Trophoblast cell (in vitro differentiated cells and primary cell): ENCODE results near the gene KCNJ5.
A peak's percentile ranks its signal among the peaks of the same experiment; 100 is the strongest.

ENCODE experiments used
- DNase-seq, 2 donors: peaks; one replicate each; pipeline ENCODE4 v3.0.0-alpha.2; 2016
- H2AFZ ChIP-seq: 2 replicates; pipeline ENCODE4 v1.6.1; 2013; ENCODE audit warnings: low read length, moderate library complexity, mild to moderate bottlenecking; ENCODE audit not compliant: insufficient read depth, poor library complexity
- H2AK5ac ChIP-seq: 2 replicates; pipeline ENCODE4 v1.6.1; 2013; ENCODE audit warnings: mild to moderate bottlenecking, low read length
- H2BK120ac ChIP-seq: 2 replicates; pipeline ENCODE4 v1.6.1; 2013; ENCODE audit warnings: low read length, mild to moderate bottlenecking, moderate library complexity; ENCODE audit not compliant: insufficient read depth, poor library complexity
- H2BK12ac ChIP-seq: 2 replicates; pipeline ENCODE4 v1.6.1; 2013; ENCODE audit warnings: mild to moderate bottlenecking, low read length, moderate library complexity
- H2BK5ac ChIP-seq: 2 replicates; pipeline ENCODE4 v1.6.1; 2013; ENCODE audit warnings: low read length, low read depth, moderate library complexity, mild to moderate bottlenecking; ENCODE audit not compliant: poor library complexity
- H3K14ac ChIP-seq: 2 replicates; pipeline ENCODE4 v1.6.1; 2013; ENCODE audit warnings: mild to moderate bottlenecking, low read length
- H3K18ac ChIP-seq: 2 replicates; pipeline ENCODE4 v1.6.1; 2013; ENCODE audit warnings: mild to moderate bottlenecking, low read length
- H3K23ac ChIP-seq: 2 replicates; pipeline ENCODE4 v1.6.1; 2013; ENCODE audit warnings: low read length
- H3K27ac ChIP-seq: 2 replicates; pipeline ENCODE4 v1.5.1; 2013; ENCODE audit warnings: low read depth, mild to moderate bottlenecking, inconsistent platforms, low read length, moderate library complexity
- H3K27me3 ChIP-seq: 2 replicates; pipeline ENCODE4 v1.6.1; 2013; ENCODE audit warnings: inconsistent platforms, mild to moderate bottlenecking, low read length, moderate library complexity; ENCODE audit not compliant: insufficient read depth
- H3K36me3 ChIP-seq, 2 experiments: 1 replicate in 1 of 2; 2 replicates in 1 of 2; pipeline ENCODE4 v1.6.1; 2013; ENCODE audit warnings: low read length in 2 of 2, mild to moderate bottlenecking in 2 of 2, moderate library complexity in 1 of 2; ENCODE audit not compliant: insufficient read depth in 2 of 2, control insufficient read depth in 1 of 2
- H3K4ac ChIP-seq: 2 replicates; pipeline ENCODE4 v1.6.1; 2013; ENCODE audit warnings: low read depth, mild to moderate bottlenecking, low read length, moderate library complexity
- H3K4me1 ChIP-seq, 2 experiments: 1 replicate in 1 of 2; 2 replicates in 1 of 2; pipeline ENCODE4 v1.6.1; 2013; ENCODE audit warnings: low read length in 2 of 2, mild to moderate bottlenecking in 2 of 2, moderate library complexity in 1 of 2; ENCODE audit not compliant: insufficient read depth in 2 of 2, control insufficient read depth in 1 of 2
- H3K4me2 ChIP-seq: 2 replicates; pipeline ENCODE4 v1.6.1; 2013; ENCODE audit warnings: inconsistent platforms, mild to moderate bottlenecking, low read length, moderate library complexity
- H3K4me3 ChIP-seq: 2 replicates; pipeline ENCODE4 v1.5.1; 2013; ENCODE audit warnings: mild to moderate bottlenecking, low read depth, low read length, inconsistent platforms
- H3K79me1 ChIP-seq: one replicate; pipeline ENCODE4 v1.6.1; 2013; ENCODE audit warnings: low read length
- H3K79me2 ChIP-seq: 2 replicates; pipeline ENCODE4 v1.6.1; 2013; ENCODE audit warnings: low read length, mild to moderate bottlenecking; ENCODE audit not compliant: control insufficient read depth, insufficient read depth, poor library complexity
- H3K9ac ChIP-seq: 2 replicates; pipeline ENCODE4 v1.6.1; 2013; ENCODE audit warnings: mild to moderate bottlenecking, low read length
- H3K9me3 ChIP-seq: 2 replicates; pipeline ENCODE4 v1.6.1; 2013; ENCODE audit warnings: low read depth, mild to moderate bottlenecking, control low read depth, inconsistent platforms, low read length; ENCODE audit not compliant: insufficient read depth
- H4K12ac ChIP-seq: 2 replicates; pipeline ENCODE4 v1.6.1; 2013; ENCODE audit warnings: low read depth, mild to moderate bottlenecking, low read length, moderate library complexity
- H4K8ac ChIP-seq: 2 replicates; pipeline ENCODE4 v1.6.1; 2013; ENCODE audit warnings: low read depth, mild to moderate bottlenecking, low read length, moderate library complexity
- H4K91ac ChIP-seq: one replicate; pipeline ENCODE4 v1.6.1; 2013; ENCODE audit warnings: low read depth, mild to moderate bottlenecking, low read length, moderate library complexity
- WGBS: extraction: QIAGEN DNeasy Blood & Tissue Kit; methylation state at CpG from one replicate; pipeline ENCODE4 v1.1.7; 2013; ENCODE audit warnings: missing lambda C conversion rate; ENCODE audit not compliant: insufficient read length, insufficient coverage; ENCODE audit errors: extremely low coverage; 5-methylcytosine and 5-hydroxymethylcytosine counted together

Gene KCNJ5

GRCh38 chr11:128924510-128925249 lies 33.5 kb downstream of the KCNJ5 start:
- H4K12ac ChIP-seq, result no peak overlapping the region
- H2AK5ac ChIP-seq, result no peak overlapping the region
- no peak overlapping the region for H4K8ac ChIP-seq
- no peaks in the 10 kb centered on the region for H3K36me3 ChIP-seq
- H2BK120ac ChIP-seq, result no peak overlapping the region
- H3K9ac ChIP-seq, result no peak overlapping the region
- no CpG with 5 or more reads among the region's 16 CpGs for WGBS
- no peak overlapping the region for H2AFZ ChIP-seq
- H3K4me1 ChIP-seq, result no peaks in the 10 kb centered on the region
- no peaks in the 10 kb centered on the region for H3K79me2 ChIP-seq
- H3K4me2 ChIP-seq, result no peak overlapping the region
- peak overlapping the region; percentile 10 for H3K4me3 ChIP-seq
- no peaks in the 10 kb centered on the region for H3K9me3 ChIP-seq
- H3K27ac ChIP-seq, result no peak overlapping the region
- no peak overlapping the region for H3K23ac ChIP-seq
- H3K14ac ChIP-seq, result no peak overlapping the region
- H3K4ac ChIP-seq, result no peak overlapping the region
- no peaks in the 10 kb centered on the region for H3K79me1 ChIP-seq
- no peak overlapping the region for H2BK12ac ChIP-seq
- DNase-seq, result no peak
- no peak overlapping the region for H2BK5ac ChIP-seq
- H3K18ac ChIP-seq, result no peak overlapping the region
- no peaks in the 10 kb centered on the region for H3K27me3 ChIP-seq
- H4K91ac ChIP-seq, result no peak overlapping the region

GRCh38 chr11:128925250-128925600 lies 34.1 kb downstream of the KCNJ5 start:
- no peak overlapping the region for H3K23ac ChIP-seq
- H4K12ac ChIP-seq, result no peak overlapping the region
- H3K36me3 ChIP-seq, result no peaks in the 10 kb centered on the region
- H3K18ac ChIP-seq, result no peak overlapping the region
- H2BK12ac ChIP-seq, result no peak overlapping the region
- no peak overlapping the region for H2BK120ac ChIP-seq
- H4K8ac ChIP-seq, result no peak overlapping the region
- no peak overlapping the region for H3K27ac ChIP-seq
- H3K9ac ChIP-seq, result no peak overlapping the region
- H3K79me1 ChIP-seq, result no peaks in the 10 kb centered on the region
- H3K9me3 ChIP-seq, result no peaks in the 10 kb centered on the region
- no peak overlapping the region for H2BK5ac ChIP-seq
- H3K4me2 ChIP-seq, result no peak overlapping the region
- no peak overlapping the region for H2AFZ ChIP-seq
- no peak overlapping the region for H3K14ac ChIP-seq
- H3K27me3 ChIP-seq, result no peaks in the 10 kb centered on the region
- no peak overlapping the region for H3K4me3 ChIP-seq
- no peak overlapping the region for H3K4ac ChIP-seq
- H3K4me1 ChIP-seq, result no peaks in the 10 kb centered on the region
- WGBS, result no CpG with 5 or more reads among the region's 2 CpGs
- H2AK5ac ChIP-seq, result no peak overlapping the region
- DNase-seq, result no peak
- H3K79me2 ChIP-seq, result no peaks in the 10 kb centered on the region
- H4K91ac ChIP-seq, result no peak overlapping the region

- Histone ChIP-seq H3K23ac (no peak overlapping the region), H3K4me2 (no peak overlapping the region), H3K18ac (no peak overlapping the region), H3K4me3 (no peak overlapping the region), H2AFZ (no peak overlapping the region), H3K27ac (no peak overlapping the region), H4K91ac (no peak overlapping the region), H3K36me3 (no peaks in the 10 kb centered on the region), H2BK12ac (no peak overlapping the region), H3K79me1 (no peaks in the 10 kb centered on the region), H3K9me3 (no peaks in the 10 kb centered on the region), H2BK5ac (no peak overlapping the region), H3K4ac (no peak overlapping the region), H3K27me3 (no peaks in the 10 kb centered on the region), H3K79me2 (no peaks in the 10 kb centered on the region), H2AK5ac (no peak overlapping the region), H4K8ac (no peak overlapping the region), H3K14ac (no peak overlapping the region), H3K9ac (no peak overlapping the region), H4K12ac (no peak overlapping the region), H2BK120ac (no peak overlapping the region), H3K4me1 (no peaks in the 10 kb centered on the region)
- WGBS, result no CpG with 5 or more reads among the region's 3 CpGs
- DNase-seq, result no peak
Measured at GRCh38 chr11:128926000-128926399, 34.8 kb downstream of the KCNJ5 start.

- H3K18ac ChIP-seq, result no peak overlapping the region
- no peak overlapping the region for H3K4ac ChIP-seq
- H3K14ac ChIP-seq, result no peak overlapping the region
- no peak overlapping the region for H4K8ac ChIP-seq
- no peak overlapping the region for H2AFZ ChIP-seq
- H3K27me3 ChIP-seq, result no peaks in the 10 kb centered on the region
- no peak overlapping the region for H4K91ac ChIP-seq
- DNase-seq, result no peak
- no peaks in the 10 kb centered on the region for H3K36me3 ChIP-seq
- no peaks in the 10 kb centered on the region for H3K79me2 ChIP-seq
- no peak overlapping the region for H4K12ac ChIP-seq
- no peaks in the 10 kb centered on the region for H3K9me3 ChIP-seq
- WGBS, result no CpG with 5 or more reads among the region's 17 CpGs
- H3K9ac ChIP-seq, result no peak overlapping the region
- no peak overlapping the region for H2BK120ac ChIP-seq
- H2AK5ac ChIP-seq, result no peak overlapping the region
- H3K4me1 ChIP-seq, result no peaks in the 10 kb centered on the region
- H3K4me2 ChIP-seq, result no peak overlapping the region
- H2BK12ac ChIP-seq, result no peak overlapping the region
- no peak overlapping the region for H3K23ac ChIP-seq
- H3K79me1 ChIP-seq, result no peaks in the 10 kb centered on the region
- no peak overlapping the region for H2BK5ac ChIP-seq
- H3K27ac ChIP-seq, result no peak overlapping the region
- no peak overlapping the region for H3K4me3 ChIP-seq
Measured at GRCh38 chr11:128926437-128927107, 35.4 kb downstream of the KCNJ5 start.
